ENCODE results near the gene C14orf119. TPM values are rescaled to one million over a fixed set of nuclear protein-coding genes. Genes with fewer than 3 reads are reported as not detected.

Gene C14orf119
- total RNA-seq, 2 experiments from 2014 or later, result 42.4 to 44.5 TPM

DNA sequence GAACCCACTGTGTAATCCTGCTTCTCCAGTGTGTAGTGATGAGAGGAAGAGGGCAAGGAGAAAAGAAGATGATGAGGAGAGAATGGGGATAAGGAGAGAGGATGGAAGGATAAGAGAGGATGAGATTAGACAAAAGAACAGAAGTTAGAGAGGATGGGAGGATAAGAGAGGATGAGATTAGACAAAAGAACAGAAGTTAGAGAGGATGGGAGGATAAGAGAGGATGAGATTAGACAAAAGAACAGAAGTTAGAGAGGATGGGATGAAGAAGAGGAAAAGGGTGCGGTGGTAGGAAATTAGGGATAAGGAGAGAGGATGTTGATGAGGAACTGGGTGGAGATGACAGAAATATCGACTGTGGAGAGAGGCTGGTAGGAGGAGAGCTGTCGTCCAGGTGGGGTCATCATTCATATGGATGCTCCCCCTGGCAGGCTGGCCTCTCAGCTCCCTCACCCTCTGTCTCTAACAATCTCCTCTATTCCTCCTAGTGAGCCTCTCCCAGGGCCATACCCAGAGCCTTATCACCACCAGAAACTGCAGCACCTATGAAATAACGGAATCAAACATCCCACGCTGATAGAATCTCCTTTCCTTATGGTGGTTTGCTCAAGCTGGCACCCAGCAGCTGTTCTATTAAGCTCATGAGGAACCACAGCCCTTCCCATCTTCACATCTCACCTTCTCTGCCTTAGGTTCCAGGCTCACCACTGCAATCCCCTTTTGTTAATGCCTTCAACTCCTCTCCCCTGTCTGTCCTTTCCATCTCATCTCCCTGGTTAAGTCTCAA, 15.5 kb downstream of the C14orf119 start:
- no peaks in the 10 kb centered on the region for H3K36me3 ChIP-seq (ENCODE audit: insufficient read depth, low read length)
- POLR2A ChIA-PET, result no interaction called here

GRCh38 chr14:23112359-23113178, 17.3 kb downstream of the C14orf119 start:
- CTCF ChIA-PET (ENCODE audit: unreplicated experiment), result interaction anchor here (0.6 to 0.9 kb wide), 3 partner anchors 9 to 386 kb away, joined by 3 to 4 read pairs (median 3); no protein-coding TSS in a partner anchor
- no peak for TF ChIP-seq CTCF (conservative IDR thresholded peaks at IDR 0.05; ENCODE audit: low read length)
- POLR2A ChIA-PET, result interaction anchor here (0.6 kb wide), 1 partner anchor 384 kb away, joined by 4 read pairs; no protein-coding TSS in a partner anchor
- no peak for DNase-seq (ENCODE audit: low spot score)
- Histone ChIP-seq H3K4me1 (ENCODE audit: insufficient read depth, low read length, poor library complexity, severe bottlenecking) (no peaks in the 10 kb centered on the region), H3K79me2 (ENCODE audit: insufficient read depth, low read depth, low read length) (no peaks in the 10 kb centered on the region), H3K27ac (ENCODE audit: low read depth, low read length, poor library complexity, severe bottlenecking) (no peak overlapping the region), H2AFZ (ENCODE audit: low read length) (no peak overlapping the region), H4K20me1 (ENCODE audit: insufficient read depth, low read length) (no peaks in the 10 kb centered on the region), H3K9me2 (ENCODE audit: insufficient read depth, low read length) (no peaks in the 10 kb centered on the region), H3K36me3 (ENCODE audit: insufficient read depth, low read length) (no peaks in the 10 kb centered on the region), H3K4me2 (ENCODE audit: low read length) (no peak overlapping the region), H3K9me3 (ENCODE audit: low read length) (no peaks in the 10 kb centered on the region), H3K4me3 (ENCODE audit: low read depth, low read length, poor library complexity, severe bottlenecking) (no peak overlapping the region)
- intact Hi-C loops (cut with micrococcal nuclease; ENCODE audit: unreplicated experiment), result no loop called here
- BruUV-seq (replicated peaks), result no TSS peak

More for the DNA sequence above, 15.5 kb downstream of the C14orf119 start:
- H3K9me2 ChIP-seq (ENCODE audit: insufficient read depth, low read length), result no peaks in the 10 kb centered on the region
- intact Hi-C loops (cut with micrococcal nuclease; ENCODE audit: unreplicated experiment), result no loop called here
- no peak overlapping the region for H3K27ac ChIP-seq (ENCODE audit: low read depth, low read length, poor library complexity, severe bottlenecking)
- CTCF ChIA-PET (ENCODE audit: unreplicated experiment), result interaction anchor here (1.0 kb wide), 2 partner anchors 16 to 42 kb away, joined by 3 to 4 read pairs; partner anchors contain the start of gene ACIN1
- no TSS peak for BruUV-seq (replicated peaks)
- H2AFZ ChIP-seq (ENCODE audit: low read length), result no peak overlapping the region
- H3K4me2 ChIP-seq (ENCODE audit: low read length), result no peak overlapping the region
- H3K9me3 ChIP-seq (ENCODE audit: low read length), result no peaks in the 10 kb centered on the region
- no peaks in the 10 kb centered on the region for H3K4me1 ChIP-seq (ENCODE audit: insufficient read depth, low read length, poor library complexity, severe bottlenecking)
- H3K79me2 ChIP-seq (ENCODE audit: insufficient read depth, low read depth, low read length), result no peaks in the 10 kb centered on the region
- TF ChIP-seq EZH2phosphoT487 (IDR thresholded peaks at IDR 0.05; ENCODE audit: borderline replicate concordance, low read depth, low read length), result no peak
- no peak for TF ChIP-seq CTCF (conservative IDR thresholded peaks at IDR 0.05; ENCODE audit: low read length)
- DNase-seq (ENCODE audit: low spot score), result no peak
- no peak overlapping the region for H3K4me3 ChIP-seq (ENCODE audit: low read depth, low read length, poor library complexity, severe bottlenecking)
- no peaks in the 10 kb centered on the region for H4K20me1 ChIP-seq (ENCODE audit: insufficient read depth, low read length)

Data from OCI-LY7 (cell line).